Activated CD4-positive, alpha-beta T cell treated with anti-CD3 and anti-CD28 coated beads for 24 hours (primary cell): ENCODE measurements around the gene ARHGAP15.

ENCODE experiments used
- DNase-seq, 2 donors: peaks; one replicate each; pipeline ENCODE4 v3.0.0-alpha.2; 2020; ENCODE audit warnings: low read depth in 2 of 2

Gene ARHGAP15

DNA sequence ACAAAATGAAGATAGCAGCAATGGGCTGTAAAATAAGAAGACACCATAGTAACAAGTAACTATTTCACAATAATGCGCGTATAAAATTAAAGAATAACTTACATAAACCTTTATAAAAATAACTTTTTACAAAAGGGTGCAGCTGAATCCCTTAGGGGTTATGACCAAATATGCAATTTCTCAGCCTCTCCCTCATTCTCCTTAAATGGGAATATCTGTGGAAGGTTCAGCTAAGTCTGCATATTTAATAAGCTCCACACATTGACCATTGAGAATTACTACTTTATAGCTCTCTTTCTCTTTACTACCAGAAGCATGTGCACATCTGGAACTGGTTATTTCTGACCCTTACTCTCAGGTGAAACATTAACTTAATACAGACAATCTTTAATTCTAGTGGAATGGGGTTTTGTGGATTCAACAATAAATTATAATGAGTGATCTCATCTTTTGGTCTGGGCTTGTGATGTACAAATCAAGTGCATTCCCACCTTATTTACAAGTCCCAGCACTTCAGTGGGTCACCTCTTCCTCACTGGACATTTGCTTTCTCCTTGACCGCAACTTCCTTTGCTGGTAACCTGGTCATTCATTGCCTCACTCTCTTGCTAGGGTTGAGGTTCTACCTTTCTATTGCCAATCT, 15.7 kb downstream of the ARHGAP15 start:
- no peak for DNase-seq

DNA sequence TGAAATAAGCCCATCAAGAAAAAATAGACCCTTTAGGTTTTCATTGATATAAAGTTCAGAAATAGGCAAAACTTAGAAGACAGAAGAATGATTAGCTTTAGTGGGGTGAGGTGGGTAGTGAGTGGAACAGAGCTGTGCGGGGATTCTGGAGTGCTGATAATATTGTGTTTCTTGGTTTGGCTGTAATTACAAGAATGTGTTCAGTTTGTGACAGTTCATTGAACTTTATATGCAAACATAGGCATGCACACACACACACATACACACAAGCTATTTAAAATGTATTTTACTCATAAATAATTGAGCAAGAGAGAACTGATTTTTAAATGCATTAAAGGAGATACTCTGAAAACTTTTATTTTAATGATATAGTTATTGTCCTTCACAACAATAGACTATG, 17.1 kb downstream of the ARHGAP15 start:
- DNase-seq = no peak

GRCh38 chr2:143146815-143147530, 17.8 kb downstream of the ARHGAP15 start:
- no peak for DNase-seq

DNA sequence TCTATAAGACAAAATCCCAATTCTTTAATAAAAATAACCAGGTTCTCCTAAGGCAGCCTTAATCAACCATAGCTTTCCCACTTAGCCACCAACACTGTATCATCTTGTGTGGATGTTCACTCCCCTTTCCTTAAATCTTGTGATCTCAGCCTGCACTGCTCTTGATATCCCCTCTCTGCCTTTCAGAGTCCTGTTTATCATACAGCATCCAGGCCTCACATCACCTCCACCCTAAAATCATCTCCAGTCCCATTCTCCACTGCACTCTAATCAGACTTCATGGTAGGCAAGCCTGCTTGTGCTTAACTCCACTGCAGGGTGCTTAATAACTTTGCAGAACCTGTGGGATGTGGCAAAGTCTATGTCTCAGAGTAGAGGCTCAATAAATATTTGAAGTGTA, 18.8 kb downstream of the ARHGAP15 start:
- no peak for DNase-seq

- DNase-seq = no peak
Measured at GRCh38 chr2:143148757-143149156, 19.5 kb downstream of the ARHGAP15 start.

DNA sequence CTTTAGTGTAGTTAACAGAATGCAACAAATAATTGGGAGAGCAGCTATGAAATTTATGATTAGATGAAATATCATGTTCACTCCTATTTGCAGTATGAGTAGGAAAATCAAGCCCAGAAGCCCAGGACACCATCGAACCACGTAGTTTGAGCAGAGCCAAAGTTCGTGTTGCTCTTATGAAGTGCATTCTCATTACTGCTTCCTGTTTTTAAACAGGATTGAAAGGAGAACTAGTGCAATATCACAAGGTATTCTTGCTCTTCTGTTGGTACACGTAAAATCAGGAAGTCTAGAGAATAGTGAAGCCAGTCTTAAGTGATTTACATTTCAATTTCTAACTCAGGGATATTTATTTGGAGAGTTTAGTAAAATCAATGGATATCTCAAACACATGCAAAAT, 21.1 kb downstream of the ARHGAP15 start:
- DNase-seq = no peak

- no peak for DNase-seq
Measured at GRCh38 chr2:143151111-143151752, 22.0 kb downstream of the ARHGAP15 start.

DNA sequence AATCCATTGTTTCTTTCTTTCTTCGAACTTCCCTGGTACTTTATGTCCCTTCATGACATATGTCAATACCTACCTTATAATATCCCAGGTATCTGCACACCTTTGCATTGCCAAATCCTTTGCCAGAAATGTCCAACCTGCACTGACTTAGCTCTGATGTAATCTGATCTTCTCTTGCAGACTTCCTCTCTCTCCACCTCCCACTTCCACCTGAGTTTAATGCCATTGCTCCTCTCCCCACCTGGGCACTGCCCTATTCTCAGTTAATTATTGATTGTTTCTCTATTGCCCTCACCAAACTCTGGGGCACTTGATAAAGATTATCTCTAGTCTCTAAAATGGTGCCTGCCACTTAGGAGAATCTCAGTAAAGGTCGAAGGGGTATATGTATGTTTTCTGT, 23.0 kb downstream of the ARHGAP15 start:
- no peak for DNase-seq

GRCh38 chr2:143152637-143153036, 23.4 kb downstream of the ARHGAP15 start:
- no peak for DNase-seq

DNA sequence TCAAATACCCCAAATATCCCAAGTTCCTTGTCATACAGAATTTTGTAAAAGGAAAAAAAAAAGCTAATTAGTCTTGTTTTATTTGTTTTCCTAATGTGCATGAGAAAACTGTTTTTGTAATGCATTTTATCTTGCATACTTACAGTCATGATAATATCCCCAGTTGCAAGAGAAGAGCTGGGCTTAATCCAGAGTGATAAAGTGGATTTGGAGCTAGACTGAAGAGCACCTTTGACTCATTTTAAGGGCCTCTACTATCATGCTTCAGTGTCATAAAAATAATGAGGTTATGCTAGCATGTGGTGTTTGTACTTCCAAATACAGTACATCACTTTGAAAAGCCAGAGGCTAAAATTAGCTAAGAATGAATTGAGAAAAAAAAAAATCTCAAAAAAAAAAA, 26.4 kb downstream of the ARHGAP15 start:
- no peak for DNase-seq

GRCh38 chr2:143157001-143157400, 27.8 kb downstream of the ARHGAP15 start:
- no peak for DNase-seq

DNA sequence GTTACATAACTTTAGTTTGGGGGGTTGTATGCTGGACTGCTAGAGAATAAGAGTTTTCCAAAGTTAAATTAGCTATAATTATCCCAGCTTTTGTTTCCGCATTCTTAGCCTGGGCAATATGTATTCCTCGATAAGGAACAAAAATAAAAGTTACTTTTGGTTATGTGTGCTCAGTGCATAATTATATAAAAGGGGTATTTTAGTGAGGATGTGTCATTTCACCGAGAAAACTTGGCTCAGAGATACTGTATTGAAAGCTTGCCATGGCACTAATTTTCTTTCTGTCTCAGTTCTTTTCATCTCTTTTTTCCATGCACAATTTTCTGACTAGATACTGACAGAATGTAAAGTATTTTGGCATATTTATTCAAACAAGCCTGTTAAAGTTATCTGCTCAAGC, 28.2 kb downstream of the ARHGAP15 start:
- no peak for DNase-seq

DNA sequence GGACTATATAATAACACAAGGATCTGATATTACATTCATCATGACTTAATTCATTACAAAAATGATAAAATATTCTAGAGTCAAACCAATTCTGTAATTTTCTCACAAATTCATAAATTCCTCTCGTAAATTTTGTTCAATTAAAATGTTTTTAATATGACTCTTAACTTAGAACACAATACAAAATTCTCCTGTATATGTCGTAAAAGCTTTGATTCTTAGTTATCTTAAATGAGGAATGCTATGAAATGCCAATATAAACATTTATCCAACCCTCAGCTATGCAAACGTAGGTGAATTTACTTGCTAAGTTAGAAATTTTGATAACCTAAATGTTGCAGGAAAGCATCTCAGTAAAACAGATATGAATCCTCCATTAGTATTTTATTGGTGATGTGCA, 28.9 kb downstream of the ARHGAP15 start:
- DNase-seq = no peak

DNA sequence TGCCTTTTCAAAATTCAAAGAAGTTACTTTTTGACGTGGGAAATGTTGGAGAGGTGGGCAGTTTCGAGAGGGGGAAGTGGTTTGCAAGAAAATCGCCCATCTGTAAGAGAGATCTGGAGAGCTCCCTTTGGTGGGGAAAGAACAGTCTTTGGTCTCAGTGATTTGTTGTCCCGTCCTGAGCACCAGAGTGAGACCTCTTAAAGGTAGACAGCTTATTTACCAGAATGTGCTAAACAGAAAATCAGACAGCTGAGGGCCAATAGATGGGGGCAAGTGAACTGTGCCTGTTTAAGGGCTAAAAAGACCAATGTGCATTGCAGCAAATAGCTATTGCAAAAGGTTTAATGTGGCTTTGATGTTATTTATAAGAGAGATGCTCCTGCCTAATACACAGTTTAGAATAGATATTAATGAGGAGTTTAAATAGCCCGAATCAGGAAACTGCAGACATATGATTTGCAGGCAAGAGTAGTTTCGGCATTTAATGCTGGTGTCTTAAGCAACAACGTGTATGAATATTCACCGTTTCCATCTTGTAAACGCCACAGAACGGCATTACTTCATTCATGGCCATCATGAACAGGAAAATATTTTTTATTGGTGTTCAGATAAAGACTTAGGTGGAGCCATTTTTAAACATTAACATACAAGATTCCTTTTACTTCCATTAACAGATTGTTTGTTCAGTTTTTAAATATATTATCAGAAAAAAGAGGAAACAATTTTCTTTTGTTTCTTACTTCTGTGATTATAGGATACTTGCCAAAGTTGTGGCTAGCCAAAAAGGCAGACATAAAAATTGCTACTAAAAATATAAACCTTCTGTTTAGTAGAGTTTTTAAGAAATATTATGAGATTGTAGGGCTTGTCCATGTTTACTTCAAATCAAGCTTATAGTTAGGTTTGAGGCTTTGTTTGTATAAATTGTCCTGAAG, 29.6 kb downstream of the ARHGAP15 start:
- DNase-seq = no peak

GRCh38 chr2:143159486-143159840, 30.2 kb downstream of the ARHGAP15 start:
- no peak for DNase-seq

GRCh38 chr2:143160732-143161707, 31.8 kb downstream of the ARHGAP15 start:
- DNase-seq = no peak

DNA sequence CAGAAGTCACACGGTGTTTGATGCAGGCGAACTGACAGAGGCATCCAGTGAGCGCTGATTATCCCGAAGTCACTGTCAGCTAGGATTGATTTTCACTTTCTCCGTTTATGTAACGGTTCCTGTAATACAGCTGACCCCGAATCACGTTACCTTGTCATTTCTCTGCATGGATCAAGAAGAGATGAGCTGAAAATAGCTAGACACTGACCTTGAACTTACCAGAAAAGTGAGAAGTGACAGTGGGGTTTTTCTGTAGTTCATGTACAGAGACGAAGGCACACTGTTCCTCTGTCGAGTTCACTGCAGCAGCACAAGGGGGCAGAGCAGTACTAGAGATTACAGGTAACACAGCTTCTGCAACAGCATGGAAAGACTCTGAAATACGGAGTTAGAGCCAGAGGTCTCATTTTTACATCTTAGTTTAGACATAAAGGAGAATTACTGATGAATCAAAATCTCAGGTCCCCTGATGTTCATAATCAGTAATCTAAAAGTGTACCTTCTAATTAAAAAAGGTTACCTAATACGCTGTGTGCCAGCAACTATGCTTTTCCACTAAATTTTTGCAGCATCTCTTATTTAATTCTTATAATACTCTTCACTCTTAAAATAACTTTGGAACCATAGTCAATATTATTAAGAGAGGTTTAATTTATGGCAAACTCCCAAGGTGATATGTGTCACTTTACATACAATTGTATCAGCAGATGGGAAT, 33.1 kb downstream of the ARHGAP15 start:
- DNase-seq = peak; percentile 19 to 22

DNA sequence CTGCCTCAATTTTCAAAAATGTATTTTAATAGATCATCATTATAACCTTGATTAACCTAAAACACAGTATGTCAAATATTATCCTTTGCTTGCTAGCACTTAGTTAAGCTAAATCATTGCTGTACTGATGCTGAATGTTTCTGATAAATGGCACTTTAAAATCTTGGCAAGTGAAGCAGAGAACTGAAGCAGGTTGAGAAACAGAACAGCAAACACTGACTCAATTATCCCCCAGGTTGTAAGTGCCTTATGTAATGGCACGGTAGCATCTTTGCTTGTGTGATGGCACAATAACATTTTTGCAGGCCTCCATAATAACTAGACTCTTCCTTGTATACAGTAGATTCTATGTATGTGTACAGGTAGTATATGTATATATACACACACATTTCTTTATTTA, 33.8 kb downstream of the ARHGAP15 start:
- DNase-seq = no peak

DNA sequence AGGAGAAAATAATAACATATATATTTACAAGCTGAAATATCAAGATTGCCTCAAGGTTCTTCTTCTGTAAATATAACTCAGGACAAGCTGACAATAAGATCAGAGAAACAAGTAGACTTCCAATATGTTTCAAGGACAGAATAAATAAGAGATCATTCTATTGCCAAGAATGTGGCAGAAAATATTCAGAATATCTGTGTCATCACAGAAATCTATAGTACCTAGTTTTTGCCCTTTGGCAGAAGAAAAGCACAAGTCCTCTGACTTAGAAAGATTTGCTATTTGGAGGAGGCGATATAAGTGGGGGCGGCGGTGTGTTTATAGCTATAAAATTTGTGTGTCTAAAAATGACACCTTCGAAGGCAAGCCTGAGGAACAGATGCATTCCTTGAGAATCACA, 34.3 kb downstream of the ARHGAP15 start:
- DNase-seq = no peak

DNA sequence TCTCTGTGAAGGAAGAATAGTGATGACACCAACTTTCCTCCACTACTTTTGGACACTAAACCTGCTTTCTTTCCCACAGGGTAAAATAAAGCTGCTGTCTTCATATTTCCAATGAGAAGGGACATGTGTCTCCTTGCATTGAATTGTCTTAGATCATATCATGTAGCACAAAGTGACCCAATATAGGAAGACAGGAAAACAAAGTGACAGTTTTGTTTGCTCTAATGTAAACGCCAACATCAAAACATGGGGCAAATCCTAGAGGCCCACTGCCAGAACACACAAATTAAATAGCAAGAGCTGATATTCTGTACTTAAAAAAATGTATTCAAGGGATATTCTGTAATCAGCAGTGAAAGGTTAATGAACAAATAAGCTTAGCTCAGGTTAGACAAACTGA, 36.1 kb downstream of the ARHGAP15 start:
- no peak for DNase-seq
